Adrenal gland (tissue), 12 donors: ENCODE results near the gene CST8. TPM values are rescaled to one million over a fixed set of nuclear protein-coding genes. Genes with fewer than 3 reads are reported as not detected.

Experiments used
- DNase-seq, 7 donors: peaks; one replicate each; pipeline ENCODE4 v3.0.0-alpha.2; 2019 to 2020
- H3K27ac ChIP-seq, 5 donors: fragments of 200-600 bp; sonication (generic) in 4 of 5; 1 replicate in 3 of 5; 2 replicates in 2 of 5; pipeline versions ENCODE4 v1.5.1 to v1.8.0; 2016 to 2020; ENCODE audit warnings: mild to moderate bottlenecking in 1 of 5
- H3K27me3 ChIP-seq: fragments of 200-600 bp; 2 replicates; pipeline ENCODE4 v1.8.0; 2021
- H3K36me3 ChIP-seq, 2 donors: fragments of 200-600 bp; replicated peaks in 1 of 2; 1 replicate in 1 of 2; 2 replicates in 1 of 2; pipeline versions ENCODE4 v1.5.1 to v1.8.0; 2018 to 2022
- H3K4me1 ChIP-seq, 2 donors: fragments of 200-600 bp; replicated peaks in 1 of 2; 1 replicate in 1 of 2; 2 replicates in 1 of 2; pipeline versions ENCODE4 v1.5.1 to v1.8.0; 2018 to 2021
- H3K4me3 ChIP-seq, 4 donors: fragments of 200-600 bp; sonication (generic) in 3 of 4; one replicate each; pipeline ENCODE4 v1.5.1; 2016 to 2018
- H3K9me3 ChIP-seq, 3 donors: fragments of 200-600 bp; sonication (generic) in 1 of 3; replicated peaks in 1 of 3; 1 replicate in 2 of 3; 2 replicates in 1 of 3; pipeline versions ENCODE4 v1.5.1 to v1.8.0; 2016 to 2021
- POLR2A ChIP-seq, 2 donors: fragments of 450-650 bp; IDR thresholded peaks; one replicate each; pipeline ENCODE4 v1.6.1; 2017; ENCODE audit warnings: antibody characterized with exemption in 2 of 2, mild to moderate bottlenecking in 2 of 2, moderate library complexity in 1 of 2
- WGBS, 4 donors: extraction: QIAGEN DNeasy Blood & Tissue Kit in 2 of 4; methylation state at CpG; one replicate each; pipeline versions ENCODE4 v1.1.5 to v1.1.7; 2013 to 2017; 5-methylcytosine and 5-hydroxymethylcytosine counted together
- intact Hi-C, 2 donors: fragments of 100-400 bp; cut with DNase I; formaldehyde crosslinking; loops; one replicate each; pipeline versions ENCODE4 v1.14.1 to v1.15.0; 2022 to 2023
- polyA plus RNA-seq, 3 donors: library from polyadenylated mRNA; stranded (reverse); fragments of 200-250 nt in 2 of 3; fragments of 350-450 nt in 1 of 3; fragmentation: Illumina TruSeq in 1 of 3; extraction: RNeasy Lipid Tissue Mini Kit (QIAGEN cat#74804) in 1 of 3; gene quantifications; one replicate each; pipeline ENCODE4 v1.2.3, GENCODE V29; 2013 to 2014
- total RNA-seq, 9 donors: library from RNA; depleted of rRNA in 4 of 9; stranded (reverse); fragments of >200 nt in 4 of 9; fragments of 120-200 nt in 1 of 9; fragmentation: NEBNext Ultra II Directional in 1 of 9; extraction: Animal tissue kit (Norgen Biotek cat#: 25700) in 1 of 9; gene quantifications; one replicate each; pipeline versions ENCODE4 v1.1.0 to v1.2.4, GENCODE V29; 2013 to 2023
- TF ChIP-seq, protein P1 (sequence below), 6 experiments: fragments of 450-650 bp in 4 of 6; fragments of 200-600 bp in 2 of 6; sonication (generic) in 1 of 6; IDR thresholded peaks; 1 replicate in 5 of 6; 2 replicates in 1 of 6; pipeline versions ENCODE4 v1.5.1 to v1.8.0; 2016 to 2021; ENCODE audit warnings: antibody characterized with exemption in 6 of 6, mild to moderate bottlenecking in 2 of 6, moderate library complexity in 1 of 6
- donor health status: healthy with polysubstance abuse.
- donor health status: Bipolar disorder and iron deficiency.
- donor health status: DM: yes; HTN: yes; CAD: no.
- donor health status: DM: no; HTN: no; CAD: no.
- donor health status: DM: no; HTN: no; CAD: no.
- donor health status: DM: yes; HTN: yes; CAD: no.

Gene CST8
- total and polyA plus RNA-seq, 12 donors = not detected

DNA sequence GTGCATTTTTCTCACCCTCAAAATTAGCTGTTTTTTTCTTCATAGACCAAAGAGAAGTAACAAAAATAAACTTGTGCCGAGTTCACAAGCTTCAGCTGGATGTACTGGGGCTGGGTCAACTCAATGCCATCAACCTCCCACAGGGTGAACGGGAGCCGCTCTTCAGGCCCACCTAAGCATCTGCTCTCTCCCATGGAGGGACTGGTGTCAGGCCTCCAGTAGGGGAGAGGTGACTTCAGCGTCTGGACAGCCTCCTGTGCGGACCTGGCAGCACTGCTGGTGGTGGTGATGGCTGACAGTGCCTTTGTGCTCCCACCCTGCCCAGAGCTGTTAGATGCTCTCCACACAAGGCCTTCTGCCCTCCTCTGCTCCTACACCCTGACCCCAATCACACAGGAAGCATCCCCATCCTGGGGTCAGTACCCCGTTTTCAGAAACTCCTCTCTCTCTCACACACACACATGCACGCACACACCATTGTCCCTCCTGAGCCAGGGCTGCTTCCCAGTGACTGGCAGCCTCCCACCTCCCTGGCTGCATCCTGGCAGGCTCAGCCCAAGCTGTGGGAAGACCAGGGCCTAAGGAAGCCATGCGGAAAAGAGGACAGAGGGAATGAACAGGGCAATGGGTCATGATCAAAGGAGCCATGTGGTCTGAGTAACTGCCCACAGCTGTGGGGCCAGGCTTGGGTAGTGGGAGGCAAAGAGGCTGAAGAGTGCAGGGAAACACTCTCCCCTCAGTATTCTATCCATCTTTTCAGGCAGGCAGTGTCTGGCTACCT, 17.7 kb downstream of the CST8 start:
- DNase-seq = no peak
- Histone ChIP-seq H3K27ac (no peak overlapping the region), H3K4me3 (no peak overlapping the region), H3K9me3 (no peaks in the 10 kb centered on the region), H3K27me3 (no peaks in the 10 kb centered on the region), H3K36me3 (no peaks in the 10 kb centered on the region), H3K4me1 (no peaks in the 10 kb centered on the region)
- 59 to 69% (median 67%) methylated on average over 7 to 8 of the region's 8 CpGs for WGBS, 4 donors
- TF ChIP-seq POLR2A (IDR thresholded peaks at IDR 0.05) = no peak
- TF ChIP-seq, protein P1, sequence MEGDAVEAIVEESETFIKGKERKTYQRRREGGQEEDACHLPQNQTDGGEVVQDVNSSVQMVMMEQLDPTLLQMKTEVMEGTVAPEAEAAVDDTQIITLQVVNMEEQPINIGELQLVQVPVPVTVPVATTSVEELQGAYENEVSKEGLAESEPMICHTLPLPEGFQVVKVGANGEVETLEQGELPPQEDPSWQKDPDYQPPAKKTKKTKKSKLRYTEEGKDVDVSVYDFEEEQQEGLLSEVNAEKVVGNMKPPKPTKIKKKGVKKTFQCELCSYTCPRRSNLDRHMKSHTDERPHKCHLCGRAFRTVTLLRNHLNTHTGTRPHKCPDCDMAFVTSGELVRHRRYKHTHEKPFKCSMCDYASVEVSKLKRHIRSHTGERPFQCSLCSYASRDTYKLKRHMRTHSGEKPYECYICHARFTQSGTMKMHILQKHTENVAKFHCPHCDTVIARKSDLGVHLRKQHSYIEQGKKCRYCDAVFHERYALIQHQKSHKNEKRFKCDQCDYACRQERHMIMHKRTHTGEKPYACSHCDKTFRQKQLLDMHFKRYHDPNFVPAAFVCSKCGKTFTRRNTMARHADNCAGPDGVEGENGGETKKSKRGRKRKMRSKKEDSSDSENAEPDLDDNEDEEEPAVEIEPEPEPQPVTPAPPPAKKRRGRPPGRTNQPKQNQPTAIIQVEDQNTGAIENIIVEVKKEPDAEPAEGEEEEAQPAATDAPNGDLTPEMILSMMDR (IDR thresholded peaks at IDR 0.05) = no peak
- intact Hi-C loops = no loop called here

GRCh38 chr20:23509247-23509913, 18.5 kb downstream of the CST8 start:
- H3K4me3 ChIP-seq = no peak overlapping the region
- H3K4me1 ChIP-seq = no peaks in the 10 kb centered on the region
- no peak overlapping the region for H3K27ac ChIP-seq
- H3K9me3 ChIP-seq = no peaks in the 10 kb centered on the region
- WGBS, 4 donors = 76 to 78% (median 77%) methylated on average over 7 to 10 of the region's 10 CpGs
- intact Hi-C loops = no loop called here
- H3K36me3 ChIP-seq = no peaks in the 10 kb centered on the region
- TF ChIP-seq, protein P1 (IDR thresholded peaks at IDR 0.05) = no peak
- TF ChIP-seq POLR2A (IDR thresholded peaks at IDR 0.05) = no peak
- no peaks in the 10 kb centered on the region for H3K27me3 ChIP-seq
- DNase-seq = no peak

DNA sequence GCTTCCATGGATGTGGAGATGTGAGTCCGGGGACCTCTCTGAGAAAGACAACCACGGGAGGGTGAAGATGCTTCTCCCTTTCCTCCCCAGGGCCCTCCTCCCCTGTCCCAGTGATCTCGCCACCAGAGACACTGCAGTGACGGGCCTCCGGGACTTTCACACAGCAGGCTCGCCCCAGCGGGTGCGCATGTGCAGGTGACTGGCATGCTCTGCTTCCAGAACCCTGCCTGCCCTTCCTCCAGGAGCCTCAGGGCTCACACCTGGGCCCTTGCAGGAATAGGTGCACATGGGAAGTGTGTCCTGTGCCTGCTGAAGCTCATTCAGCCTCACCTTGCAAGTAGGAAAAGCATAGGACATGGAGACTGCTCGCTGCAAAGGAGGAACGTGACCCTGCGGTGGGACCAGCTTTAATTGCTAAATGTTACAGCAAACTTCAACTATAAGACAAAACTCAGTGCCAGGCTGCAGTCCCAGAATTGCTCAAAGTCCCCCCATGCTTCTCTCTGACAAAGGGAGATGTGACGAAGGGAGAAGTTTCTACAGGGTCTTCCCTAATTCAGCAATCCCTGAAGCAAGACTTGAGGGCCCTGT, 19.2 kb downstream of the CST8 start:
- no peak for DNase-seq
- WGBS, 4 donors = 86 to 94% (median 89%) methylated on average over 8 to 12 of the region's 12 CpGs
- Histone ChIP-seq H3K36me3 (no peaks in the 10 kb centered on the region), H3K27me3 (no peaks in the 10 kb centered on the region), H3K4me3 (no peak overlapping the region), H3K9me3 (no peaks in the 10 kb centered on the region), H3K27ac (no peak overlapping the region), H3K4me1 (no peaks in the 10 kb centered on the region)
- intact Hi-C loops = no loop called here
- TF ChIP-seq, protein P1 (IDR thresholded peaks at IDR 0.05) = no peak
- no peak for TF ChIP-seq POLR2A (IDR thresholded peaks at IDR 0.05)

DNA sequence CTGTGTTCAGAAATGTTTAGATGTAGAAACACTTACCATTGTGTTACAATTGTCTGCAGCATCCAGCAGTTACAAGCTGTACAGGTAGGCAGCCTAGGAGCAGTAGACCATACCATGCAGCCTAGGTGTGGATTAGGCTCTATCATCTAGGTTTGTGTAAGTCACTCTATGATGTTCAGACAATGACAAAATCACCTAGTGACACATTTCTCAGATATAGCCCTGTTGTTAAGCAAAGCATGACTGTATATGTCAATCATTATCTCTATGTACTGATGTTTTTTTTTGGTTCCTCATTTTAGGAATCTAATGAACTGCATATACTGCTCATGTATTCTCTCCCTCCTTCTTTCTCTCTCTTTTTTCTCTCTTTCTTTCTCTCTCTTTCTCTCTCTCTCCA, 22.2 kb downstream of the CST8 start:
- H3K4me1 ChIP-seq = no peaks in the 10 kb centered on the region
- intact Hi-C loops = no loop called here
- no peaks in the 10 kb centered on the region for H3K36me3 ChIP-seq
- no peak for TF ChIP-seq POLR2A (IDR thresholded peaks at IDR 0.05)
- TF ChIP-seq, protein P1 (IDR thresholded peaks at IDR 0.05) = no peak
- H3K27ac ChIP-seq = no peak overlapping the region
- DNase-seq = no peak
- no peaks in the 10 kb centered on the region for H3K9me3 ChIP-seq
- H3K4me3 ChIP-seq = no peak overlapping the region
- no peaks in the 10 kb centered on the region for H3K27me3 ChIP-seq
